IPS-NIHi11 (cell line): ENCODE data around the gene PDE6H.

Experiments
- DNase-seq: peaks from one replicate; pipeline ENCODE4 v3.0.0; 2012; ENCODE audit warnings: mixed read lengths, low spot score

Gene PDE6H

DNA sequence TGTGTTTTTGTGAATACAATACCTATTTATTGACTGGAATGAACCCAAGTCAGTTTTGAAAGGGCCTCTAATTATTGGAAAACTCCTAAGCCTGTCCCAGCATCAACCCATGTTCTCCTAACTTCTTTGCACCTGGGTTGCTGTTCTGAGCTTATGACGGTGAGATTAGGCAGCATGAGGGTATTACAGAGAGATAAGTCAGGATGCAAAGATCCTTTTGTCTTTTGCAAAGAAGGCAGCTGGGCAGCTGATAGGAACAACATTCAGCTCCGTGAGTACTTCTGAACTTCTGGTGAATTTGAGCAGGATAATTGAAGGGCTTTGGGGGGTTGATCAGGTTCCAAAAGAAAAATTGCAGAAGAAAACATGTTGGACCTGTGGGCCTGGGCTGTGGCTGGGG lies at the start of gene PDE6H:
Gene PDE6H (plus strand): TSS at position 227 of the 400 bp plus-strand sequence. CDS start 4,971 bp downstream, outside the sequence.
- DNase-seq = no peak

DNA sequence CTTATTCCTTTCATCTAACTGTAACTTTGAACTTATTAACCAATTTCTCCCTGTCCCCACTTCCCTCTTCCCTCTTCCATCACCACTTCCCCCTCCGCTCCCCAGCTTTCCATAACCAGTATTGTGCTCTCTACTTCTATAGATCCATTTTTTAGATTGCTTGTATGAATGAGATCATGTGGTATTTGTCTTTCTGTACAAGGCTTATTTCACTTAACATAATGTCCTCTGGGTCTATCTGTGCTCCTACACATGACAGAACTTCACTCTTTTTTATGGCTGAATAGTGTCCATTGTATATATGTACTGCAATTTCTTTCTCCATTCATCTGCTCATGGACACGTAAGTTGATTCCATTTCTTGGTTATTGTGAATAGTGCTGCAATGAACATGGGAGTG lies 48.9 kb upstream of the PDE6H start:
- no peak for DNase-seq

DNA sequence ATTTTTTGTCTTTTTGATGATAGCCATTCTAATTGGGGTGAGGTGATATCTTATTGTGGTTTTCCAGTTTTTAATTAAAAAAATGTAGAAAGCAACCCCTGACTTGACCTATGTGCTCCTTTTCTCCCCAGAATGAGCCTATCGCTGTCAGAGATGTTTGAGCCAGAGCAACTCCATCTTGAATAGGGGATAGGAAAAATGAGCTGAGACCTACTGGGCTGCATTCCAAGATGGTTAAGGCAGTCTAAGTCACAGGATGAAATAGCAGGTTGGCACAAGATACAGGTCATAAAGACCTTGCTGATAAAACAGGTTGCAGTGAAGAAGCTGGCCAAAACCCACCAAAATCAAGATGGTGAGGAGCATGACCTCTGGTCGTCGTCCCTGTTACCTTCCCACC lies 48.3 kb upstream of the PDE6H start:
- DNase-seq = no peak

DNA sequence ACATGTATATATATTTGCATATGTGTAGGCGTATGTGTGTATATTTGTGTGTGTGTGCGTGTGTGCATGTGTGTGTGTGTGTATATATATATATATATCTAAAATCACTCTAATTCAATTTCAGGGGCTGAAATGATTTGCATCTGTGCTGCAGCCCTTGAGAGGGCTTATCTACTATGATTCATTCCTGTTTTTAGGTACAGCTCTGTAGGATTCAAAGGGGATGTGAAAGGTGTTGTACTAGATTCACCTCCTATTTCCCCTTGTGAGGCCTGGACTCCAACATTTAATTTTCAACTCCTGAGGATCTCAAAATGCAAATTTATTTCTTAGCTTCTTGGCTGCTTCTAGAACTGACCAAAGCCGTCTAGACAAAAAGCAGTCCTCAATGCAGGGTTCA lies 45.6 kb upstream of the PDE6H start:
- no peak for DNase-seq

DNA sequence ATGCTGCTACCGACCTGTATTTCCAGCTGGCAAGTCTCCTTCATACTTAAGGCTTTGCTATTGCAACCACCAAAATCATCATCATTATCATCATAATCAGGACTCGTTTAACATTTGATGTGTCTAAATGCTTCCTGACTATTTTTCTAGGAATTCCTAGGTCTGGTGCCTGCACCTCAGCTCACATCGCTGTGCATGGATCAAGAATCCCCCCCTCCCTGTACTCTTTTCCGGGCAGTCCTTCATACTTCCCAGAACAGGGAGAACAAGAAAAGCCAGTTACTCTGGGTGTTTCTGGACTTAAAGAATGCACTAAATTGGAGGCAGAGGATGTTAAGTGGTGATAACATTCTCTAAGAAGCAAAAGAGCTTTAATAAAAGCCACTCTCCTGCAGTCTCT lies 43.9 kb upstream of the PDE6H start:
- peak; percentile 74 for DNase-seq

DNA sequence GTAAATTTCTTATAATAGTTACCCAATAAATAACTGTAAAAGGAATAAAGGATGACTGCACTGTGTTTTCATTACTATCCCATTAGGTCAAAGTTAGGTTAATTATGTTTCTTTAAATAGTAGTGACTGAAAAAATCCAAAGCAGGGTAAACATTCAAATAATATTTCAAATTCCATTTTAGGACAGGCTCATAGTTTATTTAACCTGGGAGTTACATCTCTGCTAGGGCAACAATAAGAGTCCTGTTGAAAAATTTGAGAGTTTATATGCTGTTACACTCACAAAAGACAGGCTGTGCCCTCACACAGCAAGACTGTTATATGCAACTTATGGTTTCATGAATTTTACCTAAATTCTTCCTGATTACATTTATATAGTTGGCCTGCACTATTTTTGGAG lies 42.5 kb upstream of the PDE6H start:
- no peak for DNase-seq

DNA sequence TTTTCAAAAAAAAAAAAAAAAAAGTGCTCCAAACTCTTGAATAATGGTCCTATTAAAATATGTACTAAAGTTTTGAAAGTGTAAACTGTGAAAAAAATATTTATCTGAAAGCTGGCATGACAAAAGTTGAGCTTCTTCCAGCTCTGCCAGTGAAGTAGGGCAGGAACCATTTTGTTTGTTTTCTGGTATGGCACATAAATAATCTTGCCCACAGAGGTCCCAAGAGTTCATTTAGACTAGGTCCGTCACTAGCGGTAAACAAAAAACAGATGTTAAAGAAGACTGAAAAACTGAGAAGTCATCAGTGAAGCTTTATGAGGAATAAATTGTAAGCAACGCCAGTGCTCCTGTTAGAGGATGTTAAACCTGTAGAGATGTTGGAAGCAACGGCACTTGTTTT lies 41.5 kb upstream of the PDE6H start:
- no peak for DNase-seq

DNA sequence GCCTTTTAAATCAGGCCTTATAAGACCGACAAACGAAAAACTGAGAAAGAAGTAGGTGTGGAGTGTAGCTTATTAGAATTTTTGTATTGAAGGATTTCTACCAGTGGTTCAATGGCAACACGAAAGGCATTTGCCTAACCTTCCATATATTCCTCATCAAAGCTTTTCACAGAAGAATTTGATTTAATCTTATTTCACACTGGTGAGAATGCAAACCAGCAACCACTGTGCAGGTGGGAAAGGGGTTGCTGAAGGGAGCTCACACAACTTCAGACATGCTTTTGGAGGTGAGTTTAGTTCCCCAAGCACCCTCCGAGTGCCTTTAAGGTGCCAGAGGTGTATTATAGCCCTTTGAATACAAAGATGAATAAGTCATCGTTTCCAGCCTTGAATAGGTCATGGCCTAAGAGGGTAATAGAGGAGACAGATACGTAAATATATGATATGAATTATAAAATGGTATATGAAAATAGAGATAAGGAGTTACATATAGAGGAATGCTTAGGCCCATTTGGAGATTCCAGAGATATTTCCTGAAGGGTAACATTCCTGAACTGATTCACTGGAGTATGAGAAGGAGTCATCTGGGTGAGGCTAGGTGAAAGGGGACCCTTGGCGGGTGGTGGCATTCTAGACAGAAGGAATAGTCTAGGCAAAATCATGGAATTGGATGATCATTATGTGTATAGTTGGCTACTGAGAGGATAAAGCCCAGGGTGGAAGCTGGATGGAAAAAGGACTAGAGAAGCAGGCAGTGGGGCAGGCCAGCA lies 40.9 kb upstream of the PDE6H start:
- DNase-seq = no peak

DNA sequence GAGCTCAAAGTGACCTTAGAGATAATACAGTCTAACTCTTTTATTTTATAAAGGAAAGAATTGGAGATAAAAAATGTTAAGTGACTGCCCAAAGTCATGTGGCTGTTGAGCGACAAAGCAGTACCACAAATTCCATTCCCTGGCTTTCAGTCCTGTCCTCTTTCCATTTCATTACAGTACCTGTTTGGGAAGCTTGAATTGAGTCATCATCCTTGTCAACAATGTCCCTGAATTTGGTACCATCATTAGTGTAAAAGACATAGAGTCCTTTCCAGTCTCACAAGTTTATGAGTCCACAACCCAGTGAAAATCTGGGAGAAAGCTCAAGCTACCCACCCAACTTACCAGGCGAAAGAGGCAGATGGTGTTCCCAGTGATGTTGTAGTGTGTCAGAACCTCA lies 38.3 kb upstream of the PDE6H start:
- DNase-seq = no peak

DNA sequence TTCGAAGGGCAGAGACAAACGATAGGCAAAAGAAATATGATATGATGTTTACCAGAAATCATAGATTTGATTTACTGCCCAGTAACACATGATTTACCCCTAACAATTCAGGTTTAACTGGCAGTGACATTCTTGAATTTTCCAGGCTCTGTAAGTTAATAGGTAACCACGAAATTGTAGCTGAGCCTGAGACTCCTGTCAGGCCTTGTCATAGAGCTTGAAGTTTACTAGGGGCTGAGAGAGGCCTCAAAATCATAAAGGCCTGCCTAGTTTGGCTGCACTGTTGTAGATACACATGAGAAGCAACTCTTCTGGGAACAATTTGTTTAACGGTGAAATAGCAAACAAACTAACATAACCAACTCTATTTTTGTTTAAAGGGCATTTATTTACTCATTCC lies 37.8 kb upstream of the PDE6H start:
- DNase-seq = no peak

DNA sequence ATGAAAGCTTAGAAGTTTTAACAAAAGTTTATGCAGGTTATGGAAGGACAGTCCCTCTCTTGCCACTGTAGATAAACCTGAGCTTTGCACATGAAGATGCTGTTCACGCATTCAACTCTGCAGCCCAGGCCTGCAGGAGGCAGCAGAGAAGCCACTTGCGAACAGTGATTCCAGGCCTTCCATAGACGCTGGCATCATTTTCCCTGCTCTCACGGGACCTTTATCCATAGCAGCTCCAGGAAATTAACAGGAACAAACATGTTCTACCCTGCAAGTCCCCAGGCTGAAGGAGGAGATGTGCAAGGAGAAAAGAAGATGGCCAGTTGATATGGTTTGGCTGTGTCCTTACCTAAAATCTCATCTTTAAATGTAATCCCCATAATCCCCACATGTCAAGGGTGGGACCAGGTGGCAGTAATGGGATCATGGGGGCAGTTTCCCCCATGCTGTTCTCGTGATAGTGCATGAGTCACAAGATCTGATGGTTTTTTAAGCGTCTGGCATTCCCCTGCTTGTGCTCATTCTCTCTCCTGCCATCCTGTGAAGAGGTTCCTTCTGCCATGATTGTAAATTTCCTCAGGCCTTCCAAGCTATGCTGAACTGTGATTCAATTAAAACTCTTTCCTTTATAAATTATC lies 36.5 kb upstream of the PDE6H start:
- DNase-seq = peak; percentile 55

DNA sequence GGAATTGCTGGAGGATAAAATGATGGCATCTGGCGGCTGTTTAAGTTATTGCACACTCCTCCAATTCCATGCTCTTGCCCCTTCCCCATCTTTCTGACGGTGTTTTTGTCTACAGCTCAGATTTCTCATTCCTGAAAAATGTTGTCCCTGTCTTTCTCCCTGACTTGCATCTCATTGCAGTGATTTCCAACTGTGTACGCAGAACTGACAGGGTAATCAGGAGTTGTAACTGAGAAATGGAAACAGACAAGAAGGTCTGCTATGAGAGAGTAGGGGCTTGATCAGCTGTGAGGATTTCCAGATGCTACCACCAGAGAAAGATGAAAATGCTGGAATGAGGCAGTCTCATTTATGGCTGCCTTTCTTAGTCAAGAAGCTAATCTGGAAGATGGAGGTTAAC lies 35.8 kb upstream of the PDE6H start:
- no peak for DNase-seq

DNA sequence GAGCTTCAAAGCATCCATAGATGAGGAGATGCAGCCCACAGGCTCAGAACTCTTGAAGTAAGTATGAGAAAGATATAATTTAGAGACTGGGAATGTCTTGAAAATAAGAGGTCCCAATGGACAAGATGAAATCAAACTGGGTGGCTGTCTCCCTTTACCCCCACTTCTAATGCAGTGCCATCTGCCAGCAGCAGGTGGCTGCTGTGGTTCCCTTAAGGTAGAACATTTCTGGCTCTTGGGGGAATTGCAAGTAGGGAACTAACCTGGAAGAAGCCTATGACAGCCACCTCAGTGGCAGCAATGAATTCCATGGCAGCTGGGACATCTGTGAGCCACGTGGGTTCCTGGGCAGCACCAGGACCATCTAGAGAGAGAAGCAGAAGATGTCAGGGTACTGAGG lies 35.2 kb upstream of the PDE6H start:
- peak; percentile 34 for DNase-seq

DNA sequence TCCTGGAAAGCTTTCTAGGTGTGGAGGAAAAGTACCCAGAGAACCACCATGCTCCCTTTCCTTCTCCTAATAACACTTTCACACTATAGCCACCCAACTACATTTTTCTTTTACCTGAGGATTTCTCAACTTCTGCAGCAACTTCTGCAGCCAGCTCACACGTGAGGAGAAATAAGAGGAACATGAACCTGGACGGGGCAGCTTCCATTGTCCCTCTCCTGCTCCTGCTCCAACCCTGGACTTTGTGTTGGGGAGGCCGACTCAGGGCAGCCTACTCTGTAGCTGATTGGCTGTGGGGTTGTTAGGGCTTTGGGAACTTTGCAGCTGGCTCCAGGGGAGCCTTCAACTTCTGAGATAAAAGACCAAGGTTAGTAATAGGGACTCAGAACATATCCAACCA lies 34.5 kb upstream of the PDE6H start, which contains the start of gene ERP27:
Gene ERP27 (minus strand): TSS at position 237 of the 400 bp plus-strand sequence. CDS start 29 bp downstream, at position 208.
- no peak for DNase-seq

DNA sequence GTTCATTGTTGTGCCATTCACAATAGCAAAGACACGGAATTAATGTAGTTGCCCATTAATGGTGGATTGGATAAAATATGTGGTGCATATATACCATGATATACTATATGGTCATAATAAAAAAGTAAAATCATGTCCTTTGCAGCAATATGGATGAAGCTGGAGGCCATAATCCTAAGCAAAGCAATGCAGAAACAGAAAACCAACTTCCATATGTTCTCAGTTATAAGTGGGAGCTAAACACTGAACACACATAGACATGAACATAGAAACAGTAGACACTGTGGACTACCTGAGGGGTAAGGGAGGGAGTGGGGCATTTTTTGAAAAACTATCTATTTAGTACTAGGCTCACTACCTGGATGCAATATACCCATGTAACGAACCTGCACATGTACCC lies 31.5 kb upstream of the PDE6H start:
- DNase-seq = no peak

DNA sequence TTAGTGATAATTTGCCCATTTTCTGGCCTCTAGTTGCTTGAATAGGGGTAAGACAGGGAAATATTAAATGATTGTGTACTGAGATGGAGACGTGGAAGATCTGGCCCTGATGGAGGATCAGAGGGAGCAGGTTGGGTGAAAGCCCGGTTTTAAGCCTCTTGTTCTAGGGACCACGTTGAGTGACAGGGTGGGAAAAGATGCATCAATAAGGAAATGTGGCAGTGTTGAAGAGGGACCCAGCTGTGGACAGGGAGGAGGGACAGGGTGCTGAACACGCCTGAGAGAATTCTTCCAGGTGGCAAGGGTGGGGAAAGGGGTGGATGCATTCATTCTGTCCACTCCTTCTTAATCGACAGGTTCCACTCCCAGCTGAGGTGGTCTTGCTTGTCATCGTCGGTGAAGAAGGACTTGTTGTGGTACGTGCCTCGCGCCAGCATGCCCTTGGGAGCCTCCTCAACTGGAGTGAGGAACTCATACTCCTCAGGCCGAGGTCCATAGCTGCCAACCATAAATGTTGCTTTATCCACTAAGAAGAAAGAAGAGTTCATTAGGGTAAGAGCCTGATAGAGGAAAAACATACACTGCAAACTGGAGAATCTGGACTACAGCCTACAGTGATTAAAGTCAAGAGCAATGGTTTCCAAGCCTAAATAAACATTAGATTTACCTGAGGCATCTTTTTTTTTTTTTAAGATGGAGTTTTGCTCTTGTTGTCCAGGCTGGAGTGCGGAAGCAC lies 30.5 kb upstream of the PDE6H start:
- no peak for DNase-seq

DNA sequence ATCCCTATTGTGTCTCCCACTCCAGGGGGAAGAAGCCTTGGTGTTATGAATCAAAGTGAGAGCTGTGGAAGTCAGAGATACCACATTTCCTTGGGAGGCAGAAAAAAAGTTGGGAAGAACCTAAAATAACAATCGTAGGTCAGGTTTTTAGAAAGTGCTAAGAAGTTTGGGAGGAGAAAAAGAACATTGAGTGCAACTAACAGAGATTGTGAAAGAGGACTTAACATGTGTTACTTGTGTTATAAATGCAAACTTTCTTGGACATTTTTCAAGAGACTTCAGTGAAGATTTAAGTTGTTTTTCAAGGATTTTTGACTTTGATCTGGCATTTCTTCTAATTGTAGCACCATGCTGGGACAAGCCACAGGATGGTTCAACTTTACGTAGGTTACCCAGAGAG lies 26.7 kb upstream of the PDE6H start:
- DNase-seq = no peak

DNA sequence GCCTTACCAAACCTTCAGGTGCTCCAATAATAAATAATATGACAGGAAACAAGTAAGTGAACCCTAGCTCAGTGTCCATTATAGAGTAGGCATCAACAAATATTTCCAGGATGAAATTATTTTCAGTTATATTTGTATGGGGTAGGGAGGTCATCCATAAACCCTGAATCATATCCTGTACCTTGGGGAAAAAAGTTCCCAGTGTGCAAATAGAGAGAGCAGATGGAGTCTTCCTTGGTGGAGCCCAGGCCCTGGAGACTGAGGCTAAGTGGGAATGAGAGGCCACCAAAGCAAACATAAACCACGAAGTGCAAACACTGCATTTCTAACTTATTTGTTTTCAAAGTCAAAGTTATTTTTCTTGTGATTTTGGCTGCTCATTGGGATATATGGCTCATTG lies 26.0 kb upstream of the PDE6H start:
- DNase-seq = no peak

DNA sequence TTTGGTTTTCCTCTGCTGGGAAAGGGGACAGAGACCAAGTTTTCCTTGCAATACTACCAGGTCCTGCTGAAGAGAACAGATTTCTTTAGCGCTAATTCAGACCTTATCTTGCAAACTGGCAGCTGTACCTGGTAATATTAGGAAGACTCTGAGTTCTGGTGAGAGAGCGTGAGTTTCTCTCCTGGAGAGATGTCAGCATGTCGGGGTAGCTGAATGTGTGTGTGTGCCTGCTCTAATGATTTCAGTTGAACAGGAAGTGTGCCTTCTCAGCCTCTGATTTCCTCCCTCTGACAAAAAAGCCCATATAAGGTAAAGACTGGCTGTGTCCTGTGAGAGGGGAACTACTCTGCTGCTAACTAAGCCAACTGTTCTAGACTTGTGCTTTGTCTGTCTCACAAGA lies 24.2 kb upstream of the PDE6H start:
- DNase-seq = peak; percentile 67

DNA sequence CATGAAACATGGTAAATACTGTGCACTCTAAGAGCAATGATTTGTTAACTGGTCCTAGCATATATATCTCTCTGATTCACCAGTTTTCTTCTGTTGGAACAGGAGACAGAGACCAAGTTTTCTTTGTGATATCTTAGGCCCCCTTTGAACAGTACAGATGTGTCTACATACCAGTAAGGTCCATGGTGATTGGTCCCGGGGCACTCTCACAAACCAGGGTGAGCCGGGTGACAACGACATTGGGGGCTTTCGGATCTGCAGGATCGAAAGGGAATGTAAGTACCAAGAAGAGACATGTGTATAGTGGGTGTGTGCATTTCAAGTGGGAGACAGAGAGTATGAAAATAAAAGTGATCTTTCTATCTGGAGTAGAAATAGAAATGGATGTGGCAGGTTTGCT lies 23.2 kb upstream of the PDE6H start:
- DNase-seq = no peak

DNA sequence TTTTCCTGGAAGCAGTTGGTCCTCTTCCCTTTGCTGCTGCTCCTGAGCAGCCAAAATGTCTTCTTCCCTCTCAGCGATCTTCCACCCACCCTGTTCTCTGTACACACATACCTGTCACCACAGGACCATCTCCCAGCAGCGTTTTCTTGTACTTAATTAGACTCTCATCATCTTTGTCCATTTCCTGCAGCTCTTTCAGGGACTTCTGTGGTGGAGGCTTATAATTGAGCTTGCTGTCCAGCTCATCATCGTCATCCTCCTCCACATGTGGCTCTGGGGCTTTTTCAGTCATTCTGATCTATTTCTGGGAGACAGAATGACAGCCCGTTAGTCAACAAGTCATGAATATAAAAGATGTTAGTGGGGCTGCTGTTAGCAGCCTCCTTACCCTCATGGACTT lies 22.4 kb upstream of the PDE6H start:
- no peak for DNase-seq

DNA sequence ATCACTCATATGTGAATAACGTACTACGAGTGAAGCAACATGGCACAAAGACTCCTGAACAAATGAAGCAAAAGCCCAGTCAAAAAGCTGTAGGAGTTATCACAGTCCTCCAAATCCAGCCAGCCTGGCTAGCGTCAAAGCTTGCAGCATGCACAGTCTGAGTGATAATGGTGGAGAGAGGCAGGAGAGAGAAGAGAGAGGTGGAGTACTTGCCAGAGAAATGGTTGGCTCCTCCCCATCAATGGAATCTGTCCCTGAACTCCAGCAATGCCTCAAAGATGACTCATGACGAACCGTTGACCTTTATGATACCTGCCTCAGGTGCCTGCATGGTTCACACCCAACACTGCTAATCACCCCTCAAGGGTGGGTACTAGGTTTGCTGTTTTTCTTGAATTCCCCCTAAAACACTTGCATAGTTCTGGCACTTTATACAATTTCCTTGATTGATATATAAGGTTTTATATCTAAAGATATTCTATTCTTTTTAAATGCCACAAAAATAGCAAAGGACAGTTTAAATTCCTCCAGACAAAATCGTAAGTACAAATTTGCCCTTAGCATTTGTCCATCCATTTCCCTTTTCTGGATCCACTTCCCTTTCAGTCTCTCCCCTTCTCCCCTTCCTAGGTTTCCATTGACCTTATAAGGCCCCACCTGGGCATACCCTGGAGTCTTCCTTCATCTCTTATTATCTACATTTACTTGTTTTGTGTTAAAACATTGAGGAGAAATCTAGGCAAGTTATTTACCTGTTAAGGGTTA lies 21.7 kb upstream of the PDE6H start:
- DNase-seq = peak; percentile 39
